NCI-H1417 (cell line): Measurements from ENCODE around the gene SGO2.
"Not testable (repeated sequence)": the region's sequence is repeated elsewhere in the genome, so short reads cannot be mapped to it uniquely, and the experiment has no call there.

Experiments used
- DNase-seq, 3 experiments: peaks; one replicate each; lab custom pipeline; 2025; lab: John Stamatoyannopoulos, UW

Gene SGO2

DNA sequence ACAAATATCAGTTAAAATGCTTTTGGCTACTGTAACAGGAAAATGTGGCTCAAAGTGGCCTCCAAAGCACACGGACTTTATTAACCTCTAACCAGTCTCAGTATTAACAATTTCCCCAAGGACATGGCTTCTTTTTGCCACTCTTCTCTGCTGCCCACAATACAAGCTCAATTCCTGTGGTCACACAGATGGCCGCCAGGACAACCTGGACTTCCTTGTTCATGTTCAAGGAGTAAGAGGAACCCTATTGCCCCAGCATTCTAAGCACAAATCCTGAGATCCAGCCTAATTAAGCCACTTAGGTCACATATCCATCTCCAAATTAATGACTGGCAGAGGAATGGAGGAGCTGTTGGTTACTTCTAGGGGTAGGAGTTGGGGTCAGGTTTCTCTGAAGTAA is 98.0 kb downstream of the SGO2 start:
- no peak for DNase-seq

DNA sequence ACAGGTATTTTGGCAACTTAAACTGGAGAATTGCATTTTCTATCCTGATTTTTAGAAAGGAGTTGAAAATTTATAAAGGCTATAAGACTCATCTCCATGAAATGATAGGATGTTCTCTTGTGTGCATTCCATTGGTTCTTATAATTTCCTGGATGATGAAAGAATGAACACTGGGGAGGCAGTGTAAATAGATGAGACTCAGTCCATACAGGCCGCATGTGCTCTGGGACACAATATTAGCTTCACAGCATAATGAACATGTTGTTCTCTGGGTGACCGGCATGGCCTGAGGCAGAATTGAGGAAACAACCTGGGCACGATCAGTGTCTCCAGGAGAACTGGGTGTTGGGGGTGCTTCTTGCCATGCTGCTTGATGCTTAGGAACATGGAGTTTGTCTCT is 98.7 kb downstream of the SGO2 start:
- DNase-seq: no peak

DNA sequence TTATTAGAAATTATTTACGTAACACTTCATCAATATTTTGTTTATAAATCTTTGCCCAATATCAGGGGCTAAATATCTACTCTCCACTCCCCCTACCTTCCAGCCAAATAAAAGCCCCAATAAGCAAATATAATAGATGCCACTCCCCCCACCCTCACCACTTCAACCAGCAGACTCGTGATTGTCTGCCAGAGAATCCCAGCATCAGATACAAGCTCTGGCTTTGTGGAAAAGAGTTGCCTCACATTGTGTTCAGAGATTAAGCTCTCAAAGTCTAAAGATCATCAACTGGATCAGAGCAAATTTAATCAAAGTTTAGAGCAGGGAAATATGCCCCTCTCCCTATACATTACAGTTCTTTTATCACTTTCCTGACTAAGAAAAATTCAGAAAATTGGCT is 99.3 kb downstream of the SGO2 start:
- DNase-seq: no peak

DNA sequence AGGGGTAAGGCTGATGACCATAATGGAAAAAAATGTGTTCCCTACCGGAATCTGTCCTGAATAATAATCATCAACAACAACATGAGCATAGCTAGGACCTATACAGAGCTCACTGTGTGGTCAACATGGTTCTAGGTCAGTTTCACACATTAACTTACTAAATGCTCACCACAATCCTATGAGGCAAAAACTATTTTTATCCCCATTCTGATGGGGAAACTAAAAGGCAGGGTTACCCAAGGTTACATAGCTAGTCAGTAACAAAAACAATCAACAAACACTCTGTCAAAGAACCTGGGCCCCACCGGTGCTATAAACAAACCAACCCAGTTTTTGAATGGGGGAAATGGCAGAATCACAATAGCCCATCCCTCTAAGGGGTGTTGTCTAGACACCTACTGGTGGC is 100.0 kb downstream of the SGO2 start:
- no peak for DNase-seq

DNA sequence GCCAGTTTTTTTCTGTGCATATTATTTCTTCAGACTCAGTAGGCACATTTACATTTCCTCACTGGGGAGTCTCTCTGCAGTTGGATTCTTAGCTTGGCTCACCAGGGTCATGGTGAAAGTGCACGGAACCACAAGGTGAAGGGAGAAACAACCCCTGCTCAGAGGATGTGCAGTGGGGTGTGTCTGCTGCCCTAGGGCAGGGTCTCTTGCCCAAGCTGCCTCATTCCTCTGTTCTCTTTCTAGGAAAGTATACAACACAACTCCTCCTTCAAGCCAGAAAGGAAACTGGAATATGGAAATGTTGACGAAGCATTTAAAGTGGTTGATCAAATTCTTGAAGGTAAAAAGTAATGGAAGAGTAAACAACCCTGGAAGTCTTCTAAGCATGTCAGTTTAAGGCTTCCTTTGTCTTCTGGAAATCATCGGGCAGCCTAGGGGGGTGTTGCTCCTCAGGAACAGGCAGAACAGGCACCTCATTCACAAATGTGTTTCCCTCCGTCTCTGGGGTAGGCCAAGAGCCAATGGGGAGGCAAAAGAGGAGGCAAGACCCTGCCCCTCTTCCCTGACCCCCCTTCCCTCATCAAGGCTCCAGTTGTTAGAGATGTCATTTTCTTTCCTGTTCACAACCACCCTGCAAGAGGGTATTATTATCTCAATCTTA is 101.2 kb downstream of the SGO2 start:
- no peak for DNase-seq

DNA sequence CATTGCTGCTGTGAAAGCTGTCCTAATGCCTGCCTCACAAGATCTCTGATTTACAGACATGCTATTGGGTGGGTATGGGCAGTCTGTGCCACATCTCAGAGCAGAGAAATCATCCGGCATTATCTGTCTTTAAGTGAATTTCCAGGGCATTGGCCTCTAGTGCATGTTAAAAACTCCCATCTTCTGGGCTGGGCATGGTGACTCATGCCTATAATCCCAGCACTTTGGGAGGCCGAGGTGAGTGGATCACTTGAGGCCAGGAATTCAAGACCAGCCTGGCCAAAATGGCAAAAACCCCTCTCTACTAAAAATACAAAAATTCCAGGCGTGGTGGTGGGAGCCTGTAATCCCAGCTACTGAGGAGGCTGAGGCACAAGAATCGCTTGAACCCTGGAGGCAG is 102.5 kb downstream of the SGO2 start:
- not testable (repeated sequence) for DNase-seq

DNA sequence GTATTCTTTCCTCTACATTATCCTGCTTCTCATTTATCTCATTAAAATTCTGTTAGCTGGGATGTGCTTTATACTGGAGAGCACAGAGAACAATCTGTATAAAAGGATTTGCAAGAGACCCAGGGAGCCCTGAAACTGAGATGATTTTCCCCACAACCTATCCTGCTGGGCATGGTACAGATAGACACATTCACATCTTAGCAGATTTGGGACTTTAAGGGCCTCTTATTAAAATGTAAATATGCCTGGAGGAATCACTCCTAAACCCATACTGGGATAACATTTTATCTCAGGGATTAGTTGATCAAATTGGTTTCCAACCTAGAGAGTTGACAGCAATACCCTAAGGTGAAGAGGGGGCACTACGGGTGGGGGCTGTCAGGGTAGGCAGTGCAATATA is 105.3 kb downstream of the SGO2 start:
- DNase-seq: no peak
